ENCODE results near the gene TBCB.

DNA sequence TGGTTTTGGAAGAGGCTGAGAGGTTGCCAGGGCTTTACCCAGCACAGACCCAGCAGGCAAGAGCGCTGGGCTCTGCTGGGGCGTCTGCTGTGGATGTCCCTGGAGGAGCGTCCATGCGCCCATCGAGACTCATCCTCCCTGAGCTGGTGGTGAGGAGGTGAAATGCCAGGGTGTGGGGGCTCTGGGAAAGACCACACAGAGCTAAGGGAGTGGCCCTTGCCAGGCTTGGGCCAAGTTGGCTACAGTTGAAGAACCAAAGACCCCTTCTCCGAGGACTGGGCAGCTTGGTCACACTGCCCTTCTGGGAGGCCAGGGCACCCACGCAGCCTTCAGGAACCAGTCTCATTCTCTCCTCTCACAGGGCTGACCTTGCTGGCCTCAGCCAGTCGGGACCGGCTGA, 28.9 kb upstream of the TBCB start:
- TF ChIP-seq, protein P1, sequence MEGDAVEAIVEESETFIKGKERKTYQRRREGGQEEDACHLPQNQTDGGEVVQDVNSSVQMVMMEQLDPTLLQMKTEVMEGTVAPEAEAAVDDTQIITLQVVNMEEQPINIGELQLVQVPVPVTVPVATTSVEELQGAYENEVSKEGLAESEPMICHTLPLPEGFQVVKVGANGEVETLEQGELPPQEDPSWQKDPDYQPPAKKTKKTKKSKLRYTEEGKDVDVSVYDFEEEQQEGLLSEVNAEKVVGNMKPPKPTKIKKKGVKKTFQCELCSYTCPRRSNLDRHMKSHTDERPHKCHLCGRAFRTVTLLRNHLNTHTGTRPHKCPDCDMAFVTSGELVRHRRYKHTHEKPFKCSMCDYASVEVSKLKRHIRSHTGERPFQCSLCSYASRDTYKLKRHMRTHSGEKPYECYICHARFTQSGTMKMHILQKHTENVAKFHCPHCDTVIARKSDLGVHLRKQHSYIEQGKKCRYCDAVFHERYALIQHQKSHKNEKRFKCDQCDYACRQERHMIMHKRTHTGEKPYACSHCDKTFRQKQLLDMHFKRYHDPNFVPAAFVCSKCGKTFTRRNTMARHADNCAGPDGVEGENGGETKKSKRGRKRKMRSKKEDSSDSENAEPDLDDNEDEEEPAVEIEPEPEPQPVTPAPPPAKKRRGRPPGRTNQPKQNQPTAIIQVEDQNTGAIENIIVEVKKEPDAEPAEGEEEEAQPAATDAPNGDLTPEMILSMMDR (IDR thresholded peaks at IDR 0.05; ENCODE audit: insufficient read depth, low read length, poor library complexity, severe bottlenecking): no peak
- TF ChIP-seq EZH2phosphoT487 (conservative IDR thresholded peaks at IDR 0.05; ENCODE audit: low read length): no peak

Measured in SU-DHL-6 (cell line).